IPS-15b (cell line): Measurements from ENCODE around the gene YARS1.
"Not testable (repeated sequence)": the region's sequence is repeated elsewhere in the genome, so short reads cannot be mapped to it uniquely, and the experiment has no call there.

ENCODE experiments used
- H3K27me3 ChIP-seq: one replicate; pipeline ENCODE4 v1.6.1; 2013; ENCODE audit warnings: low read length; ENCODE audit not compliant: control insufficient read depth, insufficient read depth
- H3K36me3 ChIP-seq: one replicate; pipeline ENCODE4 v1.6.1; 2013; ENCODE audit warnings: low read length; ENCODE audit not compliant: control insufficient read depth, insufficient read depth
- H3K4me1 ChIP-seq: one replicate; pipeline ENCODE4 v1.6.1; 2013; ENCODE audit warnings: mild to moderate bottlenecking, low read length; ENCODE audit not compliant: control insufficient read depth, insufficient read depth
- H3K4me3 ChIP-seq: one replicate; pipeline ENCODE4 v1.5.1; 2013; ENCODE audit warnings: low read depth, low read length
- H3K9ac ChIP-seq: one replicate; pipeline ENCODE4 v1.6.1; 2013; ENCODE audit warnings: low read depth, mild to moderate bottlenecking, low read length
- H3K9me3 ChIP-seq: one replicate; pipeline ENCODE4 v1.6.1; 2013; ENCODE audit warnings: mild to moderate bottlenecking, low read length; ENCODE audit not compliant: control insufficient read depth, insufficient read depth

The YARS1 gene

GRCh38 chr1:32791881-32792280 is 25.3 kb downstream of the YARS1 start:
- H3K9ac ChIP-seq = no peak overlapping the region
- no peak overlapping the region for H3K4me3 ChIP-seq
- H3K4me1 ChIP-seq = no peaks in the 10 kb centered on the region
- peaks cover 34% of the 10 kb centered on the region for H3K36me3 ChIP-seq
- no peaks in the 10 kb centered on the region for H3K27me3 ChIP-seq
- H3K9me3 ChIP-seq = no peaks in the 10 kb centered on the region

GRCh38 chr1:32789356-32789755 is 27.8 kb downstream of the YARS1 start:
- H3K27me3 ChIP-seq, H3K9me3 ChIP-seq, H3K4me1 ChIP-seq, H3K4me3 ChIP-seq, H3K9ac ChIP-seq: not testable (repeated sequence)
- H3K36me3 ChIP-seq = peaks cover 35% of the 10 kb centered on the region

- peaks cover 47% of the 10 kb centered on the region for H3K36me3 ChIP-seq
Measured at GRCh38 chr1:32786856-32787255, 30.3 kb downstream of the YARS1 start.

GRCh38 chr1:32784817-32785216 is 32.3 kb downstream of the YARS1 start:
- Histone ChIP-seq H3K4me3 (no peak overlapping the region), H3K9me3 (no peaks in the 10 kb centered on the region), H3K27me3 (no peaks in the 10 kb centered on the region), H3K36me3 (peaks cover 57% of the 10 kb centered on the region), H3K4me1 (no peaks in the 10 kb centered on the region), H3K9ac (no peak overlapping the region)

More at GRCh38 chr1:32786856-32787255, 30.3 kb downstream of the YARS1 start:
- Histone ChIP-seq H3K27me3 (no peaks in the 10 kb centered on the region), H3K4me1 (no peaks in the 10 kb centered on the region), H3K9me3 (no peaks in the 10 kb centered on the region), H3K4me3 (no peak overlapping the region), H3K9ac (no peak overlapping the region)

GRCh38 chr1:32783851-32784250 is 33.3 kb downstream of the YARS1 start:
- Histone ChIP-seq H3K9ac (no peak overlapping the region), H3K36me3 (peaks cover 62% of the 10 kb centered on the region), H3K4me1 (no peaks in the 10 kb centered on the region), H3K27me3 (no peaks in the 10 kb centered on the region), H3K4me3 (no peak overlapping the region), H3K9me3 (no peaks in the 10 kb centered on the region)

- Histone ChIP-seq H3K9me3 (no peaks in the 10 kb centered on the region), H3K27me3 (no peaks in the 10 kb centered on the region), H3K36me3 (peaks cover 61% of the 10 kb centered on the region), H3K4me1 (no peaks in the 10 kb centered on the region), H3K4me3 (no peak overlapping the region), H3K9ac (no peak overlapping the region)
Measured at GRCh38 chr1:32782086-32782485, 35.1 kb downstream of the YARS1 start.

- Histone ChIP-seq H3K4me1 (no peaks in the 10 kb centered on the region), H3K9me3 (no peaks in the 10 kb centered on the region), H3K9ac (no peak overlapping the region), H3K4me3 (no peak overlapping the region), H3K27me3 (no peaks in the 10 kb centered on the region), H3K36me3 (peaks cover 64% of the 10 kb centered on the region)
Measured at GRCh38 chr1:32780628-32781234, 36.4 kb downstream of the YARS1 start.

GRCh38 chr1:32780005-32780404 is 37.2 kb downstream of the YARS1 start:
- H3K4me3 ChIP-seq = no peak overlapping the region
- no peaks in the 10 kb centered on the region for H3K9me3 ChIP-seq
- H3K9ac ChIP-seq = no peak overlapping the region
- H3K27me3 ChIP-seq = no peaks in the 10 kb centered on the region
- no peaks in the 10 kb centered on the region for H3K4me1 ChIP-seq
- H3K36me3 ChIP-seq = peaks cover 66% of the 10 kb centered on the region

GRCh38 chr1:32779242-32779641 is 37.9 kb downstream of the YARS1 start:
- H3K36me3 ChIP-seq = peaks cover 62% of the 10 kb centered on the region
- H3K4me3 ChIP-seq = no peak overlapping the region
- H3K9me3 ChIP-seq = no peaks in the 10 kb centered on the region
- H3K4me1 ChIP-seq = no peaks in the 10 kb centered on the region
- H3K9ac ChIP-seq = no peak overlapping the region
- no peaks in the 10 kb centered on the region for H3K27me3 ChIP-seq

GRCh38 chr1:32775640-32776337 is 41.4 kb downstream of the YARS1 start:
- no peaks in the 10 kb centered on the region for H3K9me3 ChIP-seq
- no peak overlapping the region for H3K9ac ChIP-seq
- H3K27me3 ChIP-seq = no peaks in the 10 kb centered on the region
- peaks cover 5% of the 10 kb centered on the region for H3K4me1 ChIP-seq
- H3K4me3 ChIP-seq = no peak overlapping the region
- H3K36me3 ChIP-seq = peaks cover 53% of the 10 kb centered on the region

GRCh38 chr1:32774950-32775634 is 42.1 kb downstream of the YARS1 start:
- no peaks in the 10 kb centered on the region for H3K27me3 ChIP-seq
- H3K9me3 ChIP-seq = no peaks in the 10 kb centered on the region
- H3K4me3 ChIP-seq = no peak overlapping the region
- H3K9ac ChIP-seq = no peak overlapping the region
- peaks cover 5% of the 10 kb centered on the region for H3K4me1 ChIP-seq
- peaks cover 53% of the 10 kb centered on the region for H3K36me3 ChIP-seq

GRCh38 chr1:32774464-32774808 is 42.7 kb downstream of the YARS1 start:
- Histone ChIP-seq H3K4me3 (no peak overlapping the region), H3K4me1 (peaks cover 5% of the 10 kb centered on the region), H3K36me3 (peaks cover 53% of the 10 kb centered on the region), H3K27me3 (no peaks in the 10 kb centered on the region), H3K9ac (no peak overlapping the region), H3K9me3 (no peaks in the 10 kb centered on the region)
